CD4-positive, alpha-beta T cell treated with Interleukin-6 for 4 hours (primary cell): ENCODE data around the gene ARHGAP15.

ENCODE experiments used
- DNase-seq: peaks from one replicate; pipeline ENCODE4 v3.0.0-alpha.2; 2020; ENCODE audit warnings: mixed read lengths

The ARHGAP15 gene

GRCh38 chr2:143146366-143146765, 17.1 kb downstream of the ARHGAP15 start:
- no peak for DNase-seq

DNA sequence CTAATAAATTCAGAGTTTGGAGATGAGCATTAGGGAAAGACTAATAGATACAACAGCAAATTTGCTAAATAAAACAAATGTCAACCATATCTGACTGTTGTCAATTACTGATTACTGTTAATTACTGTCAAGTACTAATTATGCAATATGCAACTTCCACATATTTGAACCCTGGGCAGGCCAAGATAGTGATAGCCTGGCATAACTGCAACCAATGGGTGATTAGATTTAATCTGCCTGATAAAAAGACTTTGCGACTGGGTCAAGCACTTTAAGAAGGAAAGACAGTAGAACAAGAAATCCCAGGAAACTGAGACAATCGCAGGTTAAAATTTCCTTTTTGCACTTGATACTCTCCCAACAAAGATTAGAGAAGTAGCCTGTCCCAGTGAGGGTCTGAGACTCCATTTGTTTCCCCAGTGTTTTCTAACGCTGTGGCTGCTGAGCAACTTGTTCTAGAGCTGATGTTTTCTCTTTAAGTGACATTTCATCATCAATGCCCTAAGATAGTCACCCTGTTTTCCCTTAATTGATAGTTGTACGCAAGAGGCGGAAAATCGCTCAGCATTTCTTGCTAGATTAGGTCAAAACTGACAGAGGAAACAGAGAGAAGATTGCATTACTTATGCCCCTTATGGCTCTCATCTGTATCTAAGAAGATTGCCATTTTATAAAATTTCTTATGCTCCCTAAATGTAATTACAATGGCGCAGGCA, 17.8 kb downstream of the ARHGAP15 start:
- DNase-seq: no peak

DNA sequence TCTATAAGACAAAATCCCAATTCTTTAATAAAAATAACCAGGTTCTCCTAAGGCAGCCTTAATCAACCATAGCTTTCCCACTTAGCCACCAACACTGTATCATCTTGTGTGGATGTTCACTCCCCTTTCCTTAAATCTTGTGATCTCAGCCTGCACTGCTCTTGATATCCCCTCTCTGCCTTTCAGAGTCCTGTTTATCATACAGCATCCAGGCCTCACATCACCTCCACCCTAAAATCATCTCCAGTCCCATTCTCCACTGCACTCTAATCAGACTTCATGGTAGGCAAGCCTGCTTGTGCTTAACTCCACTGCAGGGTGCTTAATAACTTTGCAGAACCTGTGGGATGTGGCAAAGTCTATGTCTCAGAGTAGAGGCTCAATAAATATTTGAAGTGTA, 18.8 kb downstream of the ARHGAP15 start:
- DNase-seq: no peak

- no peak for DNase-seq
These were observed 19.5 kb downstream of the ARHGAP15 start for GRCh38 chr2:143148757-143149156.

GRCh38 chr2:143150287-143150686, 21.1 kb downstream of the ARHGAP15 start:
- DNase-seq: peak; percentile 23

DNA sequence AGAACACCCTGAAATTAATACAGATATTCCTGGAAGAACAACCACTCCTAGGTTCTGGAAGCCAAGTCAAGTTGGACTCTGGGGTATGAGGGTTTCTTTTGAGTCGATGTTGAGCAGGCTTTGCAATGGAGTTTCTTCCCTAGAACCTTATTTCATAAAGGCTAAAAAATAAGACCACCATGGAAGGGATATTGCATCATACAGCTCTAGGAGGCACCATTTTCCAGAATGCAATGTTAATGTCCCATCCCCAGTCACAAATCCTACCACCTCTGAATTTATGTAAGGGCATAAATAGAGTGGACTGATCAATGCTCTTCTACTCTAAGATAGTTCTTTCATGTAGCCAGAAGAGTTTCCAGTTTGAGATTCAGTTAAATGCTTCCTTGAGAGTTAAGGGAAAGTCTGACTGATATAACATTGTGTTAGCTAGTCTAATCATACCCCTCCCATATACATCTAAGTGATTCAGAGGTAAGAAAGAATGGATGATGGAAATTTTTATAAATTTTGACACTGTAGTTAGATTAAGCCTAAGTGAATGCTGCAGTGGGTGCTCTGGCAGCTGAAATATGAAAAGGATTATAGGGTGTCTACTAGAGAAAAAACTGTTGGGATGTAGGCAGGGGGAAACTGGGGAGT, 22.0 kb downstream of the ARHGAP15 start:
- no peak for DNase-seq

GRCh38 chr2:143152219-143152618, 23.0 kb downstream of the ARHGAP15 start:
- no peak for DNase-seq

GRCh38 chr2:143152637-143153036, 23.4 kb downstream of the ARHGAP15 start:
- DNase-seq: no peak

GRCh38 chr2:143155661-143156060, 26.4 kb downstream of the ARHGAP15 start:
- DNase-seq: no peak

- no peak for DNase-seq
These were observed 27.8 kb downstream of the ARHGAP15 start for GRCh38 chr2:143157001-143157400.

GRCh38 chr2:143157418-143157817, 28.2 kb downstream of the ARHGAP15 start:
- DNase-seq: no peak

GRCh38 chr2:143158098-143158497, 28.9 kb downstream of the ARHGAP15 start:
- DNase-seq: no peak

- no peak for DNase-seq
These were observed 29.6 kb downstream of the ARHGAP15 start for GRCh38 chr2:143158551-143159485.

DNA sequence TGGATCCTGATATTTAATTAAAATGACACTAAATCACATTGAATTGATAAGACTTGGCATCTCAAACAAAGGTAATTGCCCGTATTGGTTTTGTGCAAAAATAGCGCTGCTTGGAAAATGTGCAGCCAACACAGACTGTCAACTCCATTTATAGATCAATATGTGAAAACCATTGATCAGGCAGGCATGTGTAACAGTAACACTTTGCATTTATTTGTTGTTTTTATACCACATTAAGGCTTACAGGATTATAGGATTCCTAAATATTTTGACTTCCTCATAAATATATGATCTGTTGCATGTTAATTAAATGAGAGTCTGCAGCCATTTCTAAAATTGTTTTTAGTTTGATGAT, 30.2 kb downstream of the ARHGAP15 start:
- no peak for DNase-seq

DNA sequence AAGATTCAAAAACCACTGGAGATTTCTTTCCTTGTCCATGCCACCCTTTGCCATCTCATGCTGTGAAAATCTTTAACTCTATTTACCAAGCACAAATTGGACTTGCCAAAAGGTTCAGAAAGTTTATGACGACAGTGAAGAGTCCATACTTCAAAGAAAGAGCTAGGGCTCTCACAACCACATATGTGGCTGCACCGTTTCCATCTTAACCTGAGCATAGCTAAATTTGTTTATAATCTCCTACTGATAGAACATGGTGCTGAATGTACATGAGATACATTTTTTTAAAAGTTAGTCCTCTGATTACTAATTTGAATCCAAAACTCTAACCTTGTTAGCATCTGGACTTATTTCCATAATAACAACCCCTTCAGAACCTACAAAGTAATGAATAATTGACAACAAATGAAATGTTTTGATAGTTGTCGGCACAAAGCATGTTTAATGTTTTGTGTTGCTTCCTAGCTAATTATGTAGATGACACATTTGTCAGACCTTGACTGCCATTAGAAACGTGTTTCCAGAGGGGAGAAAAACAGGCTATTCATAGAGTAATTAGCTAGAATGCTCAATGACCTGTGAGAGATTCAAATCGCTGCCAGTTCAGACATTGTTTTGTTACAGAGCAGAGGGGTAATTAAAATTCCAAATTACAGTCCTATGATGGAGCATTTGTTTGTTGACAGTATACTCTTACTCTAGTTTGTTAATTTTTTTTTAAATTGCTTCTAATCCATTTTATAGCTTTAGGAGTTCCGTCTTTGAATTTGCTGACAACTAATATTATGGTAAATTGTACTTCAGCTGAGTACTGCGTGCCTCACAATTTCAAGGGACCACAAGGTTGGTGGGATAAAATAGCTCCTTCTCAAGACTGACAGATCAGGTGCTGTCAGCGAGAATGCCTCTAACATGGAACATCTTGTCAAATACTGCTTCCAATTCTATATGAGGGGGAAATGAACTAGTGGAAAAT, 31.8 kb downstream of the ARHGAP15 start:
- no peak for DNase-seq

- DNase-seq: peak; percentile 74
These were observed 33.1 kb downstream of the ARHGAP15 start for GRCh38 chr2:143162123-143162837.

- DNase-seq: no peak
These were observed 33.8 kb downstream of the ARHGAP15 start for GRCh38 chr2:143162997-143163396.

GRCh38 chr2:143163499-143163898, 34.3 kb downstream of the ARHGAP15 start:
- DNase-seq: no peak

DNA sequence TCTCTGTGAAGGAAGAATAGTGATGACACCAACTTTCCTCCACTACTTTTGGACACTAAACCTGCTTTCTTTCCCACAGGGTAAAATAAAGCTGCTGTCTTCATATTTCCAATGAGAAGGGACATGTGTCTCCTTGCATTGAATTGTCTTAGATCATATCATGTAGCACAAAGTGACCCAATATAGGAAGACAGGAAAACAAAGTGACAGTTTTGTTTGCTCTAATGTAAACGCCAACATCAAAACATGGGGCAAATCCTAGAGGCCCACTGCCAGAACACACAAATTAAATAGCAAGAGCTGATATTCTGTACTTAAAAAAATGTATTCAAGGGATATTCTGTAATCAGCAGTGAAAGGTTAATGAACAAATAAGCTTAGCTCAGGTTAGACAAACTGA, 36.1 kb downstream of the ARHGAP15 start:
- DNase-seq: no peak

GRCh38 chr2:143169105-143169504, 39.9 kb downstream of the ARHGAP15 start:
- no peak for DNase-seq

GRCh38 chr2:143171817-143172216, 42.6 kb downstream of the ARHGAP15 start:
- DNase-seq: no peak

DNA sequence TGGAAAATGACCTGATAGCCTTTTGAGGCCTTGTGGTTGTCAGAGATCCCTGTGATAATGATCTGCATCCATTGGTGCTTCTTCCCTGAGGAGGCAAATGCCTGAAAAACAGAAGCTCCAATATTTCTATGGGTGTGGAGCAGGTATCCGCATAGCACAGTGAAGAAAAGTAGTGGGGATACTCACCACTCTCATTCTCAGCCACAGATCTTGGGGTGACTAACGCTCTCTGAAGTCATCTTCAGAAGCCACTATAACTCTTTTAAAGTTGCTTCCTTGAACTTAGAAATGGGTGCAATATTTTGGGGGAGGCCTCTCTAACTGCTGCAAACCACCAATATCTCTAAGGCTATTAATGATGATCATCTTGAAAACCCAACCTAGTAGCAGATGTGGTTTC, 46.2 kb downstream of the ARHGAP15 start:
- peak; percentile 20 for DNase-seq
